ENCODE data around the gene MVD.

DNA sequence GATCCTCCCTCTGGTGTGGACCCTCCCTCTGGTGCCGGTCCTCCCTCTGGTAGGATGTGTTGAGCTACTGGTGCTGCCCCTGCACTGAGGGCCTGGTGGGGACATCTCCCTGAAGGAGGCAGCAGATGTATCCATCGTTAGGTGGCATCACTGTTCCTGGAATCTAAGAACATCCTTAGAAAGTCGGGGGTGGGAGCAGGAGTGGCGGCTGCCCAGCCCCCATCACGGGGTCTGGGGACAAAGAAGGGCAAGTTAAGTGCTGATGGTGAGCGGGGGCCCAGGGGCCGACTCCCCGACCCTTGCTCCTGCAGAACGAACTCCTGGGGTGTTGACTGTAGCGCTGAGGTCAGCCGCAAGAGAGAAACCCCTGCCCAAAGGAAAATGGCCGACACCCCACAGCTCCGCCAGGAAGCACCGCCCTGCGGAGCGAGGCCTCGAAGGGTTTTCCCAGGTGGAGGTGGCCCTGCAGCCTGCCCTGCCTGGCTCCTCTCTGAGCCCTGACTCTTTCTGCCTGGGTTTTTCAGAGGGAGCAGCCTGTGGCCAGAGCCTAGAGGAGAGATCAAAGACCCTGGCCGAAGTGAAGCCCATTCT lies 49.0 kb upstream of the MVD start:
- TF ChIP-seq, protein P1, sequence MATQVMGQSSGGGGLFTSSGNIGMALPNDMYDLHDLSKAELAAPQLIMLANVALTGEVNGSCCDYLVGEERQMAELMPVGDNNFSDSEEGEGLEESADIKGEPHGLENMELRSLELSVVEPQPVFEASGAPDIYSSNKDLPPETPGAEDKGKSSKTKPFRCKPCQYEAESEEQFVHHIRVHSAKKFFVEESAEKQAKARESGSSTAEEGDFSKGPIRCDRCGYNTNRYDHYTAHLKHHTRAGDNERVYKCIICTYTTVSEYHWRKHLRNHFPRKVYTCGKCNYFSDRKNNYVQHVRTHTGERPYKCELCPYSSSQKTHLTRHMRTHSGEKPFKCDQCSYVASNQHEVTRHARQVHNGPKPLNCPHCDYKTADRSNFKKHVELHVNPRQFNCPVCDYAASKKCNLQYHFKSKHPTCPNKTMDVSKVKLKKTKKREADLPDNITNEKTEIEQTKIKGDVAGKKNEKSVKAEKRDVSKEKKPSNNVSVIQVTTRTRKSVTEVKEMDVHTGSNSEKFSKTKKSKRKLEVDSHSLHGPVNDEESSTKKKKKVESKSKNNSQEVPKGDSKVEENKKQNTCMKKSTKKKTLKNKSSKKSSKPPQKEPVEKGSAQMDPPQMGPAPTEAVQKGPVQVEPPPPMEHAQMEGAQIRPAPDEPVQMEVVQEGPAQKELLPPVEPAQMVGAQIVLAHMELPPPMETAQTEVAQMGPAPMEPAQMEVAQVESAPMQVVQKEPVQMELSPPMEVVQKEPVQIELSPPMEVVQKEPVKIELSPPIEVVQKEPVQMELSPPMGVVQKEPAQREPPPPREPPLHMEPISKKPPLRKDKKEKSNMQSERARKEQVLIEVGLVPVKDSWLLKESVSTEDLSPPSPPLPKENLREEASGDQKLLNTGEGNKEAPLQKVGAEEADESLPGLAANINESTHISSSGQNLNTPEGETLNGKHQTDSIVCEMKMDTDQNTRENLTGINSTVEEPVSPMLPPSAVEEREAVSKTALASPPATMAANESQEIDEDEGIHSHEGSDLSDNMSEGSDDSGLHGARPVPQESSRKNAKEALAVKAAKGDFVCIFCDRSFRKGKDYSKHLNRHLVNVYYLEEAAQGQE (IDR thresholded peaks at IDR 0.05; ENCODE audit: unreplicated experiment): no peak
- TF ChIP-seq, protein P2, sequence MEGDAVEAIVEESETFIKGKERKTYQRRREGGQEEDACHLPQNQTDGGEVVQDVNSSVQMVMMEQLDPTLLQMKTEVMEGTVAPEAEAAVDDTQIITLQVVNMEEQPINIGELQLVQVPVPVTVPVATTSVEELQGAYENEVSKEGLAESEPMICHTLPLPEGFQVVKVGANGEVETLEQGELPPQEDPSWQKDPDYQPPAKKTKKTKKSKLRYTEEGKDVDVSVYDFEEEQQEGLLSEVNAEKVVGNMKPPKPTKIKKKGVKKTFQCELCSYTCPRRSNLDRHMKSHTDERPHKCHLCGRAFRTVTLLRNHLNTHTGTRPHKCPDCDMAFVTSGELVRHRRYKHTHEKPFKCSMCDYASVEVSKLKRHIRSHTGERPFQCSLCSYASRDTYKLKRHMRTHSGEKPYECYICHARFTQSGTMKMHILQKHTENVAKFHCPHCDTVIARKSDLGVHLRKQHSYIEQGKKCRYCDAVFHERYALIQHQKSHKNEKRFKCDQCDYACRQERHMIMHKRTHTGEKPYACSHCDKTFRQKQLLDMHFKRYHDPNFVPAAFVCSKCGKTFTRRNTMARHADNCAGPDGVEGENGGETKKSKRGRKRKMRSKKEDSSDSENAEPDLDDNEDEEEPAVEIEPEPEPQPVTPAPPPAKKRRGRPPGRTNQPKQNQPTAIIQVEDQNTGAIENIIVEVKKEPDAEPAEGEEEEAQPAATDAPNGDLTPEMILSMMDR (conservative IDR thresholded peaks at IDR 0.05; ENCODE audit: low read depth in 2 of 2): no peak
- TF ChIP-seq CREB1 (CRISPR knock-in tag; IDR thresholded peaks at IDR 0.05; ENCODE audit: low read depth) (no peak), EZH2 (IDR thresholded peaks at IDR 0.05; ENCODE audit: low read depth, unreplicated experiment) (no peak), POLR2AphosphoS5 (IDR thresholded peaks at IDR 0.05; ENCODE audit: low read depth) (no peak), EZH2phosphoT487 (IDR thresholded peaks at IDR 0.05; ENCODE audit: unreplicated experiment) (no peak), JUNB (IDR thresholded peaks at IDR 0.05; ENCODE audit: unreplicated experiment) (no peak), STAT1 (IDR thresholded peaks at IDR 0.05; ENCODE audit: unreplicated experiment) (no peak)
- TF ChIP-seq, protein P3, sequence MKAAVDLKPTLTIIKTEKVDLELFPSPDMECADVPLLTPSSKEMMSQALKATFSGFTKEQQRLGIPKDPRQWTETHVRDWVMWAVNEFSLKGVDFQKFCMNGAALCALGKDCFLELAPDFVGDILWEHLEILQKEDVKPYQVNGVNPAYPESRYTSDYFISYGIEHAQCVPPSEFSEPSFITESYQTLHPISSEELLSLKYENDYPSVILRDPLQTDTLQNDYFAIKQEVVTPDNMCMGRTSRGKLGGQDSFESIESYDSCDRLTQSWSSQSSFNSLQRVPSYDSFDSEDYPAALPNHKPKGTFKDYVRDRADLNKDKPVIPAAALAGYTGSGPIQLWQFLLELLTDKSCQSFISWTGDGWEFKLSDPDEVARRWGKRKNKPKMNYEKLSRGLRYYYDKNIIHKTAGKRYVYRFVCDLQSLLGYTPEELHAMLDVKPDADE (IDR thresholded peaks at IDR 0.05): no peak
- TF ChIP-seq, protein P4, sequence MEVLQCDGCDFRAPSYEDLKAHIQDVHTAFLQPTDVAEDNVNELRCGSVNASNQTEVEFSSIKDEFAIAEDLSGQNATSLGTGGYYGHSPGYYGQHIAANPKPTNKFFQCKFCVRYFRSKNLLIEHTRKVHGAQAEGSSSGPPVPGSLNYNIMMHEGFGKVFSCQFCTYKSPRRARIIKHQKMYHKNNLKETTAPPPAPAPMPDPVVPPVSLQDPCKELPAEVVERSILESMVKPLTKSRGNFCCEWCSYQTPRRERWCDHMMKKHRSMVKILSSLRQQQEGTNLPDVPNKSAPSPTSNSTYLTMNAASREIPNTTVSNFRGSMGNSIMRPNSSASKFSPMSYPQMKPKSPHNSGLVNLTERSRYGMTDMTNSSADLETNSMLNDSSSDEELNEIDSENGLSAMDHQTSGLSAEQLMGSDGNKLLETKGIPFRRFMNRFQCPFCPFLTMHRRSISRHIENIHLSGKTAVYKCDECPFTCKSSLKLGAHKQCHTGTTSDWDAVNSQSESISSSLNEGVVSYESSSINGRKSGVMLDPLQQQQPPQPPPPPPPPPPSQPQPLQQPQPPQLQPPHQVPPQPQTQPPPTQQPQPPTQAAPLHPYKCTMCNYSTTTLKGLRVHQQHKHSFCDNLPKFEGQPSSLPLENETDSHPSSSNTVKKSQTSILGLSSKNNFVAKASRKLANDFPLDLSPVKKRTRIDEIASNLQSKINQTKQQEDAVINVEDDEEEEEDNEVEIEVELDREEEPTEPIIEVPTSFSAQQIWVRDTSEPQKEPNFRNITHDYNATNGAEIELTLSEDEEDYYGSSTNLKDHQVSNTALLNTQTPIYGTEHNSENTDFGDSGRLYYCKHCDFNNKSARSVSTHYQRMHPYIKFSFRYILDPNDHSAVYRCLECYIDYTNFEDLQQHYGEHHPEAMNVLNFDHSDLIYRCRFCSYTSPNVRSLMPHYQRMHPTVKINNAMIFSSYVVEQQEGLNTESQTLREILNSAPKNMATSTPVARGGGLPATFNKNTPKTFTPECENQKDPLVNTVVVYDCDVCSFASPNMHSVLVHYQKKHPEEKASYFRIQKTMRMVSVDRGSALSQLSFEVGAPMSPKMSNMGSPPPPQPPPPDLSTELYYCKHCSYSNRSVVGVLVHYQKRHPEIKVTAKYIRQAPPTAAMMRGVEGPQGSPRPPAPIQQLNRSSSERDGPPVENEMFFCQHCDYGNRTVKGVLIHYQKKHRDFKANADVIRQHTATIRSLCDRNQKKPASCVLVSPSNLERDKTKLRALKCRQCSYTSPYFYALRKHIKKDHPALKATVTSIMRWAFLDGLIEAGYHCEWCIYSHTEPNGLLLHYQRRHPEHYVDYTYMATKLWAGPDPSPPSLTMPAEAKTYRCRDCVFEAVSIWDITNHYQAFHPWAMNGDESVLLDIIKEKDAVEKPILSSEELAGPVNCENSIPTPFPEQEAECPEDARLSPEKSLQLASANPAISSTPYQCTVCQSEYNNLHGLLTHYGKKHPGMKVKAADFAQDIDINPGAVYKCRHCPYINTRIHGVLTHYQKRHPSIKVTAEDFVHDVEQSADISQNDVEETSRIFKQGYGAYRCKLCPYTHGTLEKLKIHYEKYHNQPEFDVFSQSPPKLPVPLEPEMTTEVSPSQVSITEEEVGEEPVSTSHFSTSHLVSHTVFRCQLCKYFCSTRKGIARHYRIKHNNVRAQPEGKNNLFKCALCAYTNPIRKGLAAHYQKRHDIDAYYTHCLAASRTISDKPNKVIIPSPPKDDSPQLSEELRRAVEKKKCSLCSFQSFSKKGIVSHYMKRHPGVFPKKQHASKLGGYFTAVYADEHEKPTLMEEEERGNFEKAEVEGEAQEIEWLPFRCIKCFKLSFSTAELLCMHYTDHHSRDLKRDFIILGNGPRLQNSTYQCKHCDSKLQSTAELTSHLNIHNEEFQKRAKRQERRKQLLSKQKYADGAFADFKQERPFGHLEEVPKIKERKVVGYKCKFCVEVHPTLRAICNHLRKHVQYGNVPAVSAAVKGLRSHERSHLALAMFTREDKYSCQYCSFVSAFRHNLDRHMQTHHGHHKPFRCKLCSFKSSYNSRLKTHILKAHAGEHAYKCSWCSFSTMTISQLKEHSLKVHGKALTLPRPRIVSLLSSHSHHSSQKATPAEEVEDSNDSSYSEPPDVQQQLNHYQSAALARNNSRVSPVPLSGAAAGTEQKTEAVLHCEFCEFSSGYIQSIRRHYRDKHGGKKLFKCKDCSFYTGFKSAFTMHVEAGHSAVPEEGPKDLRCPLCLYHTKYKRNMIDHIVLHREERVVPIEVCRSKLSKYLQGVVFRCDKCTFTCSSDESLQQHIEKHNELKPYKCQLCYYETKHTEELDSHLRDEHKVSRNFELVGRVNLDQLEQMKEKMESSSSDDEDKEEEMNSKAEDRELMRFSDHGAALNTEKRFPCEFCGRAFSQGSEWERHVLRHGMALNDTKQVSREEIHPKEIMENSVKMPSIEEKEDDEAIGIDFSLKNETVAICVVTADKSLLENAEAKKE (CRISPR knock-in tag; IDR thresholded peaks at IDR 0.05): no peak

Data from GM23338 (cell line).